ENCODE results near the gene TOGARAM1.

TOGARAM1 gene

GRCh38 chr14:45094275-45094674 lies 132.3 kb downstream of the TOGARAM1 start:
- Histone ChIP-seq H3K4me1 (ENCODE audit: insufficient read depth, low read length, severe bottlenecking) (peaks cover 8% of the 10 kb centered on the region), H3K9me2 (ENCODE audit: low read depth, low read length) (no peaks in the 10 kb centered on the region), H2AFZ (ENCODE audit: low read length) (no peak overlapping the region), H3K9me3 (ENCODE audit: low read length) (no peaks in the 10 kb centered on the region), H3K79me2 (ENCODE audit: insufficient read depth, low read length) (peaks cover 53% of the 10 kb centered on the region), H4K20me1 (ENCODE audit: insufficient read depth, low read length) (no peaks in the 10 kb centered on the region), H3K27ac (ENCODE audit: low read depth, low read length, poor library complexity, severe bottlenecking) (no peak overlapping the region), H3K36me3 (ENCODE audit: insufficient read depth, low read length) (peaks cover 87% of the 10 kb centered on the region), H3K9ac (ENCODE audit: low read length) (no peak overlapping the region), H3K4me2 (ENCODE audit: low read length) (no peak overlapping the region), H3F3A (ENCODE audit: insufficient read depth, low read length) (no peaks in the 10 kb centered on the region; the same call in 1 of the 2 replicates), H3K27me3 (ENCODE audit: insufficient read depth, low read length) (no peaks in the 10 kb centered on the region), H3K4me3 (ENCODE audit: low read depth, low read length, poor library complexity, severe bottlenecking) (no peak overlapping the region)
- TF ChIP-seq CTCF (IDR thresholded peaks at IDR 0.05; ENCODE audit: low read length) (no peak), EZH2 (IDR thresholded peaks at IDR 0.05; ENCODE audit: borderline replicate concordance, low read length) (no peak)

GRCh38 chr14:45095143-45095542 lies 133.2 kb downstream of the TOGARAM1 start:
- TF ChIP-seq CTCF (IDR thresholded peaks at IDR 0.05; ENCODE audit: low read length) (no peak), EZH2 (IDR thresholded peaks at IDR 0.05; ENCODE audit: borderline replicate concordance, low read length) (no peak)
- Histone ChIP-seq H3K4me2 (ENCODE audit: low read length) (no peak overlapping the region), H4K20me1 (ENCODE audit: insufficient read depth, low read length) (no peaks in the 10 kb centered on the region), H3K36me3 (ENCODE audit: insufficient read depth, low read length) (peaks cover 87% of the 10 kb centered on the region), H3K9ac (ENCODE audit: low read length) (no peak overlapping the region), H3K27me3 (ENCODE audit: insufficient read depth, low read length) (no peaks in the 10 kb centered on the region), H3K9me3 (ENCODE audit: low read length) (no peaks in the 10 kb centered on the region), H2AFZ (ENCODE audit: low read length) (no peak overlapping the region), H3K4me1 (ENCODE audit: insufficient read depth, low read length, severe bottlenecking) (no peaks in the 10 kb centered on the region), H3K79me2 (ENCODE audit: insufficient read depth, low read length) (peaks cover 45% of the 10 kb centered on the region), H3K27ac (ENCODE audit: low read depth, low read length, poor library complexity, severe bottlenecking) (no peak overlapping the region), H3K9me2 (ENCODE audit: low read depth, low read length) (no peaks in the 10 kb centered on the region), H3F3A (ENCODE audit: insufficient read depth, low read length) (no peaks in the 10 kb centered on the region; the same call in 1 of the 2 replicates), H3K4me3 (ENCODE audit: low read depth, low read length, poor library complexity, severe bottlenecking) (no peak overlapping the region)

- H3K9ac ChIP-seq (ENCODE audit: low read length) = no peak overlapping the region
- peaks cover 87% of the 10 kb centered on the region for H3K36me3 ChIP-seq (ENCODE audit: insufficient read depth, low read length)
Measured at GRCh38 chr14:45096218-45096617, 134.2 kb downstream of the TOGARAM1 start.

More at GRCh38 chr14:45096218-45096617, 134.2 kb downstream of the TOGARAM1 start:
- Histone ChIP-seq H2AFZ (ENCODE audit: low read length) (no peak overlapping the region), H3K4me2 (ENCODE audit: low read length) (no peak overlapping the region), H4K20me1 (ENCODE audit: insufficient read depth, low read length) (no peaks in the 10 kb centered on the region), H3K9me3 (ENCODE audit: low read length) (no peaks in the 10 kb centered on the region), H3K27ac (ENCODE audit: low read depth, low read length, poor library complexity, severe bottlenecking) (no peak overlapping the region), H3K9me2 (ENCODE audit: low read depth, low read length) (no peaks in the 10 kb centered on the region), H3K79me2 (ENCODE audit: insufficient read depth, low read length) (peaks cover 41% of the 10 kb centered on the region), H3K27me3 (ENCODE audit: insufficient read depth, low read length) (no peaks in the 10 kb centered on the region), H3K4me1 (ENCODE audit: insufficient read depth, low read length, severe bottlenecking) (no peaks in the 10 kb centered on the region), H3F3A (ENCODE audit: insufficient read depth, low read length) (no peaks in the 10 kb centered on the region; the same call in 1 of the 2 replicates), H3K4me3 (ENCODE audit: low read depth, low read length, poor library complexity, severe bottlenecking) (no peak overlapping the region)
- TF ChIP-seq EZH2 (IDR thresholded peaks at IDR 0.05; ENCODE audit: borderline replicate concordance, low read length) (no peak), CTCF (IDR thresholded peaks at IDR 0.05; ENCODE audit: low read length) (no peak)

Data from OCI-LY1 (cell line).